NCI-H774 (cell line): ENCODE measurements around the gene TCF20.

ENCODE experiments used
- DNase-seq: peaks from one replicate; lab custom pipeline; 2025; lab: John Stamatoyannopoulos, UW

TCF20 gene

DNA sequence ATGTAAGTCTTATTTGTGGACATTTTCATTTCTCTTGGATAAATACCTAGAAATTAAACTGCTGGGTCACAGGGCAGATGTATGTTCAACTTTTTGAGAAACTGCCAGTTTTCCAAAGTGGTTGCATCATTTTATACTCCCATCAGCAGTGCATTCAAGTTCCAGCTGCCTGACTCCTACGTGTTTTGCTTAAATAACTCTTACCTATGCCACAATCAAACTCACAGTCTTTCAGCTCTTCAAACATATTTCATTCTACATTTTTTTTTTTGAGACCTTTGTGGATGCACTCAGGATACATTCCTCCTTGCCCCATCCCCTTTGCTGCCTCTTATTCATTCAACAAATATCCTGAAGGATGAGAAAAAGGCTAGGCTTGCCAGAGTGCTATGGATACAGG lies 9.2 kb downstream of the TCF20 start:
- no peak for DNase-seq

- DNase-seq, result no peak
Measured at GRCh38 chr22:42258126-42258525, 12.3 kb downstream of the TCF20 start.

- DNase-seq, result no peak
Measured at GRCh38 chr22:42257386-42257785, 13.1 kb downstream of the TCF20 start.

DNA sequence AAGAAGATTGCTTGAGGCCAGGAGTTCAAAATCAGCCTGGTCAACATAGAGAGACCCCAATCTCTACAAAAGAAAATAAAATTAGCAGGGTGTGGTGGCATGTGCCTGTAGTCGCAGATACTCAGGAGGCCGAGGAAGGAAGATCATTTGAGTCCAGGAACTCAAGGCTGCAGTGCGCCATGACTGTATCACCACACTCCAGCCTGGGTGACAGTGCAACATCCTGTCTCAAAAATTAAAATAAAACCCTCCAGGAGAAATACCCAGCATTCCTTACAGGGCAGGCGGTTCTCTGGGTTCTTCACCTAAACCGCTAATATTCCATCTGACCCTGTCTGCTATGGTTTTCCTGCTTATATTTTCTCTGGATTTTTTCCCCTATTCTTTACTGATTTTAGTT lies 13.5 kb downstream of the TCF20 start:
- DNase-seq, result no peak

GRCh38 chr22:42256220-42256619 lies 14.2 kb downstream of the TCF20 start:
- no peak for DNase-seq

DNA sequence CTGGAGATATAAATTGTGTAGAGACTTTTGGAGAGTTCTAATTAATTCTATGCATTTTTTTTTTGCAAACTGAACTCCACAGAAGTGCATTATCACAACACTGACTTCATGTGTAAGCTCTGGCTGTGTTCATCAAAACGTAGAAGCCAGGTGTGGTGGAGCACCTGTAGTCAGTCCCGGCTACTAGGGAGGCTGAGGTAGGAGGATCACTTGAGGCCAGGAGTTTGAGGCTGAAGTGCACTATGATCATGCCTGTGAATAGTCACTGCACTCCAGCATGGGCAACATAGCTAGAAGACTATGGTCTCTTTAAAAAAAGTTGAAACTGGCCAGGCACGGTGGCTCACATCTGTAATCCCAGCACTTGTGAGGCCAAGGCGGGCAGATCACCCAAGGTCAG lies 20.6 kb downstream of the TCF20 start:
- no peak for DNase-seq

GRCh38 chr22:42248995-42249394 lies 21.5 kb downstream of the TCF20 start:
- DNase-seq, result no peak

DNA sequence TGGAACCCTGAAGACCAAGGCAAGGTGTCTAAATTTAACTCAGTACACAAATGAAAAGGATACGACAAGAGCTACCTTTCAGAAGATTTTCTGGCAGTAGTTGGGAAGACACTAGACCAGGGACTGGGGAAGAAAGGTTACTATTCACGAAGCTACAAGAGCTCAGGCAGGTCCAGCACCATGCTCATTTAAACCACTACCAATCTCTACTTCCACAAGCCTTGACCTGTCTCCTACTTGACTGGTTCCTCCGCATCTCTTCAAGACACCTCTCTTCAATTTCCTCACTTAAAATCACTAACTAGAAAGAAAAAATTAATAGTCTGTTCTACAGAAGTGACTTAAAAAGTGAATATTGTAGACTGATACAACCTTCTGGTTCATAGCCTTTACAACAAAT lies 22.9 kb downstream of the TCF20 start:
- DNase-seq, result no peak

DNA sequence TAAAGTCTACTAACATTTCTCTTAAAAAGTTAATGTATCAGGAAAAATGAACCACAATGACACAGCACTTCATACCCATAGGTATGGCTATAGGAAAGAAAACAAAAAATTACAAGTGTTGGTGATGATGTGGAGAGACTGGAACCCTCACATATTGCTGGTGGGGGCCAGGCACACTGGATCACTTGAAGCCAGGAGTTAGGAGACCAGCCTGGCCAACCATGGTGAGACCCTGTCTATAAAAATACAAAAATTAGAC lies 26.7 kb downstream of the TCF20 start:
- DNase-seq, result no peak

DNA sequence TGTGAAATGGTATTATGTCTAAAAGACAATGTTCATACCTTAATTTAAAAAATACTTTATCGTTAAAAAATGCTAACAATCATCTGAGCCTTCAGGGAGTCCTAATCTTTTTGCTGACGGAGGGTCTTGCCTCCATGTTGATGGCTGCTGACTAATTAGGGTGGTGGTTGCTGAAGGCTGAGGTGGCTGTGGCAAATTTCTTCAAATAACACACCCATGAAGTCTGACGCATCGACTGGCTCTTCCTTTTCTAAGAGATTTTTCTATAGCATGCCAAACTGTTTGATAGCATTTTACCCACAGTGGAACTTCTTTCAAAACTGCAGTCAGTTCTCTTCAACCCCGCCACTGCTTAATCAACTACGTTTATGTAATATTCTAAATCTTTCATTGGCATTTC lies 33.6 kb downstream of the TCF20 start:
- DNase-seq, result no peak

- DNase-seq, result no peak
Measured at GRCh38 chr22:42236268-42236667, 34.2 kb downstream of the TCF20 start.

DNA sequence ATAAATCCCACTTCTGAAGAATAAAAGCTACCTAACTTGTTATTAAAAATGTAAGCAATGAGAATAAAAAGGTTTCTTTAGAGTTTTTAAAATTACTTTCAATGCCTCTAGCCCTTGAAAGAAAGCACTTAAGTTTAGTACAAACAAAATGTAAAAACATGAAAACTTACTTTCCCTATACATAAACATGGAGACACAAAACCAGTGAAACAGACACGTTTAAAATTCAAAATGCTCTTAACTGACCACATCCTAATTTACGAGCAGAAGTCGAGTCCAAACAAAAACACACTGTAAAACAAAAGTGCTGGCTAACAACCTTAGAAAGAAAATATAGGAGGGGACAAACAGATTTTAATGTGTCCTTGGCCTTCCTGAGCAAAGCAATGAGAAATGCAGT lies 36.6 kb downstream of the TCF20 start:
- DNase-seq, result no peak

DNA sequence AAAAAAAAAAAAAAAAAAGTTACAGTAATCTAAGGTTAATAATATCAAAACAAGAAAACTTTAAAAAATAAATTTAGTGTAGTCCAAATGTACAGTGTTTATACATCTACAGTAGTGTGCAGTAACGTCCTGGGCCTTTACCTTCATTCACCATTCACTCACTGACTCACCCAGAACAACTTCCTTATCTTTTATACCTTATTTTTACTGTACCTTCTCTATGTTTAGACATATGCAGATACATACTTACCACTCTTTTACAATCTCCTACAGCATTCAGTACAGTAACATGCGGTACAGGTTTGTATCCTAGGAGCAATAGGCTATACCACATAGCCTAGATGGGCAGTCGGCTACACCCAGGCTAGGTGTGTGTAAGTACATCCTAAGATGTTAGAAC lies 38.5 kb downstream of the TCF20 start:
- DNase-seq, result no peak

DNA sequence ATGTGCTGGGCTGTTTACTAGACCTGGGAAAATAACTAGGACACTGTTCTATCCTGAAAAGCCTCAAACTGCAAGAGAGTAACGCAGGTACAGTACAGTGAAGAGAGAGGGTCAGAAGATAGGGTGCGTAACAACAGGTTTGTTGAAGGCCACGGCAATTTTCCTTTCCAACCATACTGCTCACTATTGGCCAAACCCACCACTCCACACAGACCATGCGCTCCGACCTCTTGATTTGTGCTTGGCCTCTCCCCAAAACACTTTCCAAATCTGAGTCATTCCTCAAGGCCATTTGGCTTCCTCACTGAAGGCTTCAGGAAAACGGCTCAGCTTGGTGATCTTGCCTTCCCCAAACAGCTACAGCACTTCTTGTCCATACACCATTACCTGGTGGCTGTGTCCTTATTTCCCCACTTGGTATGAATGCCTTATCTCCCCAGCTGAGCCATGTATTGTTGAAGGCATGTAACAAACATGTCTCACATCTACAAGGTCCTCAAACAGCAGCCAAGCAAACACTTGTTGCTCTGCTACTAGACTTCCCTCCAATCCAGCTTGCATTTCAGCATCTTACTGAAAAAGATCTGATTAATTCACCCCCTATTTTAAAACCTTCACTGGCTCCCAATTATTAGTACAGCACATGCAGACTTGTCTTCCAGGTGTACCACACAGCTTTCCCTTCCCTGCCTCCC lies 40.9 kb downstream of the TCF20 start:
- no peak for DNase-seq

GRCh38 chr22:42228483-42228882 lies 42.0 kb downstream of the TCF20 start:
- peak; percentile 1 for DNase-seq

- DNase-seq, result no peak
Measured at GRCh38 chr22:42227435-42227834, 43.0 kb downstream of the TCF20 start.

DNA sequence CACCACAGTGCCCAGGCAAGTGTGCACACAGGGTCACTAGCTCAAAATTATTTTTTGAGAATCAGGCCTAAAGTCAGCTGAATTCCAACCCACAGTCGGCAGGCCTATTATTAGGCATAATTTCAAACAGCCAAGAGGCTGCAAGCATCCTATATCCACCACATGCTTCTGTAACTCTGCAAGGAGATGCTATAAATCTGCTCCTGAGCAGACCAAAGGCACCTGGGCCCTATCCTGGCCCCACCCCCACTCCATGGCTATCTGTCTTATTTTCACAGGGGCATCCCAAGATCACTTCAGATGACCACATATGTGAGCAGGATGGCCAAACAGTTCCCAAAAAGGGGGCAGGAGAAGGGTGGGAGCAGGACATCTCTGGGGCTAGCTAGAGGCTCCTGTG lies 44.6 kb downstream of the TCF20 start:
- DNase-seq, result no peak

GRCh38 chr22:42222140-42222539 lies 48.3 kb downstream of the TCF20 start:
- DNase-seq, result no peak
